ENCODE results near the gene SIRPD. TPM values are rescaled to one million over a fixed set of nuclear protein-coding genes. Genes with fewer than 3 reads are reported as not detected.

The SIRPD gene
- total and polyA plus RNA-seq, 2 of the 8 experiments (the other 6 are each of a cell fraction or from before 2014, with no cell fraction given), result not detected

DNA sequence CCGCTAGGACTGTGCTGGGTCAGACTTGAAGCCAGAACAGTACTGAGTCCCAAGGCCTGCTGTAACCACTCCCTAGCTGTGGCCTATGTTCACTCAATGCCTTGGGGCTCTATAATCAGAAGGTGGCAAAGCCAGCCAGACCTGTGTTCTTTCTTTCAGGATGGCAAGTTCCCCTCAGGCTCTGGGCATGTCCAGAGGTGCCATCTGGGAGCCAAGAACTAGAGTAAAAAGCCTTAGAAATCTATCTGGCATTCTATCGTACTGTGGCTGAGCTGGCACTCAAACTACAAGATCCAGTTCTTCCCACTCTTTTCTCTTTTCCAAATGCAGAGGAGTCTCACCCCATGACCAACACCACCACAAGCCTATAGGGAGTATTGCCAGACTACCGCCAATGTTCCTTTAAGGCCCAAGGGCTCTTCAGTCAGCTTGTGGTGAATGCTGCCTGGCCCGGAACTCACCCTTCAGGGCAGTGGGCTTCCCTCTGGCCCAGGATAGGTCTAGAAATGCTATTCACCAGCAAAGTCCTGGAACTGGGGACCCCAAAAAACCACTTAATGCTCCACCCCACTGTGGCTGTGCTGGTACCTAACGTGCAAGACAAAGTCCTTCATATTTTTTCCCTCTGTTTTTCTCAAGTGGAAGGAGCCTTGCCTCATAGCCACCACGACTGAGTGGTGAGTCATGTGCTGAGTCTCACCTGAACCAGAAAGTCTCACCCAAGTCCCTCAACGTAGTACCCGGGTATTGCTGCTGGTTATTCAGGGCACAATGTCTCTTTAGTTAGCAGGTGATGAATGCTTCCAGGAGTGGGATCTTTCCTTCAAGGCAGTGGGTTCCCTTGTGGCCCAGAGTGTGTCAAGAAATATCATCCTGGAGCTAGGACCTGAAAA is 57.7 kb downstream of the SIRPD start:
- Histone ChIP-seq H3K4me2 (ENCODE audit: insufficient read depth in 1 of 2, low read depth in 2 of 2, low read length in 2 of 2) (no peak overlapping the region), H2AK5ac (ENCODE audit: low read depth, low read length) (peak overlapping the region; percentile 9; the same call in 1 of the 2 replicates), H2BK15ac (ENCODE audit: low read length) (no peak overlapping the region), H3K18ac (ENCODE audit: extremely low read depth, low read length) (peak overlapping the region; percentile 26; the same call in 1 of the 2 replicates), H2BK12ac (ENCODE audit: low read depth, low read length) (peak overlapping the region; percentile 63; the same call in 1 of the 2 replicates), H3K27me3 (replicated peaks in 1 of 4; ENCODE audit: control insufficient read depth in 3 of 4, extremely low read depth in 1 of 4, insufficient read depth in 3 of 4, low read length in 3 of 4) (no peaks in the 10 kb centered on the region), H2BK120ac (replicated peaks; ENCODE audit: low read depth, low read length) (peak overlapping the region; percentile 91), H2BK5ac (ENCODE audit: low read depth, low read length) (peak overlapping the region; percentile 86; the same call in 1 of the 2 replicates), H4K91ac (replicated peaks; ENCODE audit: insufficient read length, low read length) (peak overlapping the region; percentile 13), H3K23me2 (ENCODE audit: low read depth, low read length) (no peaks in the 10 kb centered on the region), H3K23ac (ENCODE audit: insufficient read length) (no peak overlapping the region), H3K56ac (replicated peaks; ENCODE audit: insufficient read length, low read depth, low read length) (no peak overlapping the region), H3K4ac (replicated peaks; ENCODE audit: insufficient read length, low read depth, low read length) (no peak overlapping the region), H3K9me3 (ENCODE audit: insufficient read depth in 2 of 2, low read depth in 1 of 2, low read length in 1 of 2) (no peaks in the 10 kb centered on the region; a peak in 1 of 4 replicates), H2AFZ (ENCODE audit: low read length) (0 out of 2 replicates have a peak overlapping the region, but pooled peaks have one; percentile 46), H3K79me2 (ENCODE audit: control insufficient read depth in 1 of 2, insufficient read depth in 2 of 2, low read length in 2 of 2) (no peaks in the 10 kb centered on the region), H3K14ac (ENCODE audit: insufficient read length) (no peak overlapping the region), H3K79me1 (ENCODE audit: low read depth, low read length) (no peaks in the 10 kb centered on the region), H4K8ac (ENCODE audit: extremely low read depth, insufficient read depth, low read length) (no peak overlapping the region), H2BK20ac (ENCODE audit: low read length) (peak overlapping the region; percentile 73; the same call in 1 of the 2 replicates), H4K5ac (ENCODE audit: insufficient read length, low read depth, low read length) (peak overlapping the region; percentile 7), H3K4me3 (ENCODE audit: extremely low read depth in 1 of 4, insufficient read depth in 2 of 4, low read depth in 3 of 4, low read length in 4 of 4) (no peak overlapping the region), H3K27ac (ENCODE audit: low read depth, low read length) (peak overlapping the region; percentile 68; the same call in 1 of the 2 replicates), H4K20me1 (replicated peaks in 1 of 2; ENCODE audit: control insufficient read depth in 1 of 2, insufficient read depth in 2 of 2, low read length in 2 of 2) (no peaks in the 10 kb centered on the region), H3K9ac (replicated peaks in 1 of 4; ENCODE audit: extremely low read depth in 1 of 4, low read depth in 3 of 4, low read length in 3 of 4) (no peak overlapping the region), H3K4me1 (replicated peaks in 1 of 4; ENCODE audit: control insufficient read depth in 3 of 4, insufficient read depth in 4 of 4, low read length in 3 of 4) (peaks cover 4 to 8% (median 7%) of the 10 kb centered on the region in 4 experiments; a peak in 6 of 7 replicates), H3K36me3 (ENCODE audit: control insufficient read depth in 2 of 4, insufficient read depth in 4 of 4, low read length in 3 of 4) (no peaks in the 10 kb centered on the region)
- FAIRE-seq (no peak), DNase-seq (ENCODE audit: low read depth in 1 of 2, low spot score in 2 of 2) (no peak)
- ChIA-PET CTCF (ENCODE audit: partially characterized antibody) (interaction anchor here (0.5 to 1.4 kb wide), 9 partner anchors 9 to 399 kb away, joined by 3 to 6 read pairs (median 3); partner anchors contain the start of gene NSFL1C), POLR2A (ENCODE audit: partially characterized antibody) (interaction anchor here (1.6 kb wide), 1 partner anchor 10 kb away, joined by 7 read pairs; the partner anchor contains the start of gene SIRPB2)
- TF ChIP-seq BRCA1 (IDR thresholded peaks at IDR 0.05; ENCODE audit: low read depth, low read length), result no peak
- TF ChIP-seq MAX (IDR thresholded peaks at IDR 0.05), result 0 out of 2 replicates have a peak, but pooled peaks have one; percentile 7
- TF ChIP-seq CREB1 (IDR thresholded peaks at IDR 0.05), result no peak
- TF ChIP-seq USF2 (IDR thresholded peaks at IDR 0.05; ENCODE audit: low read length), result no peak
- TF ChIP-seq E2F6 (IDR thresholded peaks at IDR 0.05), result peak; percentile 39; the same call in 1 of the 2 replicates
- no peak for TF ChIP-seq YY1 (IDR thresholded peaks at IDR 0.05; ENCODE audit: low read depth, low read length)
- no peak for TF ChIP-seq ZNF274 (IDR thresholded peaks at IDR 0.05; ENCODE audit: borderline replicate concordance, extremely low read depth, low read length)
- 90% methylated on average over 8 of the region's 8 CpGs; no CpG with 5 or more reads in 1 of the 2 experiments for WGBS, 2 experiments (ENCODE audit: extremely low coverage in 1 of 2, insufficient coverage in 1 of 2, insufficient read length in 1 of 2, insufficient replicate concordance in 2 of 2, low coverage in 1 of 2, low lambda C conversion rate in 2 of 2, missing lambda C conversion rate in 1 of 2)

All from H1 (cell line).